Lung (tissue), 12 donors: ENCODE data around the gene ALS2CL. TPM values are rescaled to one million over a fixed set of nuclear protein-coding genes. Genes with fewer than 3 reads are reported as not detected.
A peak's percentile ranks its signal among the peaks of the same experiment; 100 is the strongest.

Source experiments
- ATAC-seq: fragments of 200-7000 bp; cut with Tn5 transposase; one replicate; pipeline ENCODE4 v1.9.1; 2020; ENCODE audit warnings: moderate number of reproducible peaks; ENCODE audit not compliant: insufficient read depth, low FRiP score
- DNase-seq, 3 donors: peaks; one replicate each; pipeline ENCODE4 v3.0.0-alpha.2; 2013 to 2017
- H3K27ac ChIP-seq, 2 donors: one replicate each; pipeline ENCODE4 v1.5.1; 2013; ENCODE audit warnings: mild to moderate bottlenecking in 2 of 2, moderate library complexity in 2 of 2, control low read depth in 1 of 2, inconsistent platforms in 1 of 2, low read depth in 1 of 2, low read length in 1 of 2
- H3K27me3 ChIP-seq, 3 donors: one replicate each; pipeline ENCODE4 v1.5.1; 2013; ENCODE audit warnings: low read length in 2 of 3; ENCODE audit not compliant: control insufficient read depth in 3 of 3, insufficient read depth in 3 of 3
- H3K36me3 ChIP-seq, 4 donors: one replicate each; pipeline ENCODE4 v1.5.1; 2013; ENCODE audit warnings: low read length in 4 of 4, mild to moderate bottlenecking in 1 of 4, moderate library complexity in 1 of 4; ENCODE audit not compliant: control insufficient read depth in 4 of 4, insufficient read depth in 4 of 4
- H3K4me1 ChIP-seq, 5 donors: one replicate each; pipeline ENCODE4 v1.5.1; 2013; ENCODE audit warnings: low read length in 5 of 5, mild to moderate bottlenecking in 2 of 5, moderate library complexity in 1 of 5; ENCODE audit not compliant: control insufficient read depth in 5 of 5, insufficient read depth in 5 of 5
- H3K4me3 ChIP-seq: one replicate; pipeline ENCODE4 v1.5.1; 2013; ENCODE audit warnings: mild to moderate bottlenecking, control low read depth, moderate library complexity
- H3K9ac ChIP-seq, 2 donors: one replicate each; pipeline ENCODE4 v1.5.1; 2013; ENCODE audit warnings: low read length in 2 of 2, control low read depth in 1 of 2; ENCODE audit not compliant: insufficient read depth in 1 of 2
- H3K9me3 ChIP-seq, 4 donors: one replicate each; pipeline ENCODE4 v1.5.1; 2013; ENCODE audit warnings: low read length in 3 of 4, mild to moderate bottlenecking in 1 of 4, moderate library complexity in 1 of 4; ENCODE audit not compliant: control insufficient read depth in 4 of 4, insufficient read depth in 3 of 4
- CTCF ChIP-seq: IDR thresholded peaks from 2 replicates; pipeline ENCODE4 v1.5.1; 2012; ENCODE audit warnings: mild to moderate bottlenecking; ENCODE audit errors: control extremely low read depth, extremely low read depth
- WGBS, 2 donors: extraction: QIAGEN DNeasy Blood & Tissue Kit; methylation state at CpG; one replicate each; pipeline ENCODE4 v1.1.7; 2013; 5-methylcytosine and 5-hydroxymethylcytosine counted together
- polyA plus RNA-seq, 2 donors: library from polyadenylated mRNA; stranded (reverse); fragments of 200-250 nt; gene quantifications; one replicate each; pipeline ENCODE4 v1.2.1, GENCODE V29; 2013
- total RNA-seq, 2 donors: library from RNA; depleted of rRNA in 1 of 2; stranded (reverse); fragments of >200 nt in 1 of 2; gene quantifications; one replicate each; pipeline ENCODE4 v1.2.1, GENCODE V29; 2014 to 2021
- donor health status: control.
- donor health status: control.
- donor health status: Bipolar disorder and iron deficiency.
- donor health status: healthy.
- donor health status: DM: yes; HTN: yes; CAD: no.

The ALS2CL gene
- total and polyA plus RNA-seq, 4 donors = 23.6 to 58.5 (median 48.9) TPM

- Histone ChIP-seq H3K27ac (no peak overlapping the region), H3K4me3 (no peak overlapping the region), H3K4me1 (peaks cover 0 to 5% (median 0%) of the 10 kb centered on the region in 5 donors), H3K27me3 (no peaks in the 10 kb centered on the region), H3K9me3 (no peaks in the 10 kb centered on the region), H3K9ac (no peak overlapping the region), H3K36me3 (peaks cover 0 to 51% (median 0%) of the 10 kb centered on the region in 4 donors)
- no peak for DNase-seq
- 91% methylated on average over 9 of the region's 9 CpGs for WGBS, 2 donors
- no peak for ATAC-seq
- no peak for TF ChIP-seq CTCF
These were observed 13.1 kb downstream of the ALS2CL start for GRCh38 chr3:46680298-46680826.

- Histone ChIP-seq H3K9ac (no peak overlapping the region), H3K36me3 (peaks cover 0 to 48% (median 0%) of the 10 kb centered on the region in 4 donors), H3K4me1 (peaks cover 0 to 5% (median 0%) of the 10 kb centered on the region in 5 donors), H3K27ac (no peak overlapping the region), H3K4me3 (no peak overlapping the region), H3K9me3 (no peaks in the 10 kb centered on the region), H3K27me3 (no peaks in the 10 kb centered on the region)
- TF ChIP-seq CTCF = no peak
- 81 to 89% methylated on average over 5 of the region's 5 CpGs for WGBS, 2 donors
- DNase-seq (no peak), ATAC-seq (no peak)
These were observed 13.8 kb downstream of the ALS2CL start for GRCh38 chr3:46679681-46680080.

GRCh38 chr3:46678280-46678679 is 15.2 kb downstream of the ALS2CL start:
- WGBS, 2 donors = 94 to 98% methylated on average over 6 of the region's 6 CpGs
- H3K4me1 ChIP-seq = peaks cover 0 to 5% (median 0%) of the 10 kb centered on the region in 5 donors
- peaks cover 0 to 49% (median 0%) of the 10 kb centered on the region in 4 donors for H3K36me3 ChIP-seq
- DNase-seq (no peak), ATAC-seq (no peak)
- H3K9me3 ChIP-seq = no peaks in the 10 kb centered on the region
- H3K9ac ChIP-seq = no peak overlapping the region
- no peaks in the 10 kb centered on the region for H3K27me3 ChIP-seq
- no peak for TF ChIP-seq CTCF
- no peak overlapping the region for H3K27ac ChIP-seq
- H3K4me3 ChIP-seq = no peak overlapping the region

- TF ChIP-seq CTCF = no peak
- H3K4me3 ChIP-seq = no peak overlapping the region
- H3K4me1 ChIP-seq = peaks cover 0 to 5% (median 0%) of the 10 kb centered on the region in 5 donors
- 41 to 64% methylated on average over 6 of the region's 6 CpGs for WGBS, 2 donors
- ATAC-seq = peak; percentile 24
- H3K9me3 ChIP-seq = no peaks in the 10 kb centered on the region
- DNase-seq = peak; percentile 48 to 63 (median 59)
- H3K27me3 ChIP-seq = no peaks in the 10 kb centered on the region
- no peak overlapping the region for H3K9ac ChIP-seq
- H3K27ac ChIP-seq = no peak overlapping the region
- H3K36me3 ChIP-seq = peaks cover 0 to 48% (median 0%) of the 10 kb centered on the region in 4 donors
These were observed 16.1 kb downstream of the ALS2CL start for GRCh38 chr3:46677411-46677726.
